HEK293T (cell line): ENCODE results near the gene MBD4.
"Not testable (repeated sequence)": the region's sequence is repeated elsewhere in the genome, so short reads cannot be mapped to it uniquely, and the experiment has no call there.

ENCODE experiments used
- CTCF ChIA-PET: fragments of 350-600 bp; formaldehyde crosslinking; extraction: SDS; loops from one replicate; lab custom pipeline; 2021; ENCODE audit warnings: antibody characterized with exemption, inconsistent platforms; lab: Yijun Ruan, JAX
- POLR2A ChIA-PET: fragments of 350-600 bp; formaldehyde crosslinking; extraction: SDS; loops from one replicate; lab custom pipeline; 2020; ENCODE audit warnings: antibody characterized with exemption, inconsistent platforms; lab: Yijun Ruan, JAX
- DNase-seq: peaks from one replicate; pipeline ENCODE4 v3.0.0; 2012; ENCODE audit warnings: mixed read lengths; ENCODE audit errors: extremely low spot score
- ARNT ChIP-seq: fragments of 450-650 bp; IDR thresholded peaks from 2 replicates; pipeline ENCODE4 v1.6.1; 2017; ENCODE audit warnings: mild to moderate bottlenecking
- BHLHE40 ChIP-seq: fragments of 450-650 bp; IDR thresholded peaks from 2 replicates; pipeline ENCODE4 v1.6.1; 2016; ENCODE audit warnings: mild to moderate bottlenecking, moderate library complexity, borderline replicate concordance
- CTBP1 ChIP-seq: fragments of 450-650 bp; IDR thresholded peaks from 2 replicates; pipeline ENCODE4 v1.6.1; 2016; ENCODE audit warnings: borderline replicate concordance
- ELF4 ChIP-seq: fragments of 450-650 bp; IDR thresholded peaks from 2 replicates; pipeline ENCODE4 v1.6.1; 2017; ENCODE audit warnings: antibody characterized with exemption
- FOXA1 ChIP-seq: fragments of 450-650 bp; IDR thresholded peaks from 2 replicates; pipeline ENCODE4 v1.6.1; 2016; ENCODE audit warnings: mild to moderate bottlenecking
- FOXK2 ChIP-seq: fragments of 450-650 bp; IDR thresholded peaks from 2 replicates; pipeline ENCODE4 v1.6.1; 2016; ENCODE audit warnings: mild to moderate bottlenecking
- FOXM1 ChIP-seq: fragments of 450-650 bp; IDR thresholded peaks from 2 replicates; pipeline ENCODE4 v1.6.1; 2017; ENCODE audit warnings: mild to moderate bottlenecking, borderline replicate concordance
- HDGF ChIP-seq: fragments of 450-650 bp; IDR thresholded peaks from 2 replicates; pipeline ENCODE4 v1.6.1; 2017; ENCODE audit warnings: antibody characterized with exemption, borderline replicate concordance
- L3MBTL2 ChIP-seq: fragments of 450-650 bp; conservative IDR thresholded peaks from 2 replicates; pipeline ENCODE4 v1.6.1; 2016; ENCODE audit warnings: mild to moderate bottlenecking
- LEF1 ChIP-seq: fragments of 450-650 bp; IDR thresholded peaks from 2 replicates; pipeline ENCODE4 v1.6.1; 2017; ENCODE audit warnings: mild to moderate bottlenecking, borderline replicate concordance
- NFRKB ChIP-seq: fragments of 450-650 bp; IDR thresholded peaks from 2 replicates; pipeline ENCODE4 v1.6.1; 2016; ENCODE audit warnings: mild to moderate bottlenecking, moderate library complexity
- SP1 ChIP-seq: fragments of 450-650 bp; IDR thresholded peaks from 2 replicates; pipeline ENCODE4 v1.6.1; 2017
- SUZ12 ChIP-seq: fragments of 450-650 bp; IDR thresholded peaks from 2 replicates; pipeline ENCODE4 v1.6.1; 2016; ENCODE audit warnings: mild to moderate bottlenecking
- TARDBP ChIP-seq: fragments of 450-650 bp; IDR thresholded peaks from 2 replicates; pipeline ENCODE4 v1.6.1; 2016
- ZNF384 ChIP-seq: fragments of 450-650 bp; IDR thresholded peaks from 2 replicates; pipeline ENCODE4 v1.6.1; 2016
- TF ChIP-seq, protein P1 (sequence below): fragments of 450-650 bp; IDR thresholded peaks from 2 replicates; pipeline ENCODE4 v1.6.1; 2016

MBD4 gene

DNA sequence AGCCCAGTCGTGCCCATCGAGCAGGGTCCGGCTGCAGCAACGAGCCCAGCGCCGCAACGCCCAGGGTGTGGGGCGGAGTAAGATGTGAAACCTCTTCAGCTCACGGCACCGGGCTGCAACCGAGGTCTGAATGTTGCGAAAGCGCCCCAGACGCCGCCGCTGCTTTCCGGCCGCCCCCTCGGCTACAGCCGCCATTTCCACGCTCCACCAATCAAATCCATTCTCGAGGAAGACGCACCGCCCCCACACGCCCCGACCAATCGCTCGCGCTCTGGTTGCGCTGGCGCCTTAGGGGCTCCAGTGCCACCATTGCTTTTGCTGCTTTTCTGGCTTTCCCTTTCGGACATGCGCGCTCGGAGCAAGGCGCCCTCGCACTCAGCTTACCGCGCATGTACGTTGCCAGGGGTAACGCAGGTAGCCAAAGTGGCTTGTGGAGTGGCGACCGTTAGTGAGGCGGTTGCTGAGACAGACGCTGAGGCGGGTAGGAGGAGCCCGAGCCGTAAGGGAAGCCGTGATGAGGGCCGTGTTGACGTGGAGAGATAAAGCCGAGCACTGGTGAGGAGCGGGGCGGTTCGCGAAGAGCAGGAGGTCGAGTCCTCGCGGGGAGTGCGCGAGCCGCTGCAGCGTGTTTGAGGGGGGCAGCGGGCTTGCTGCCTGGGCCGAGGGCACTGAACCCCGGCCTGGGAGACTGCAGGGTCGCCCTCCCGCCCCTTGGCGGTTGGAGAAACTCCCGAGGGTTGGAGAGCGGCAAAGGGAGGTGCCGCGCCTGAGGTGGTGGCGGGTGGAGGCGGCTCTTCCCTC lies at the start of gene MBD4, which contains the start of gene IFT122:
MBD4 (minus strand) TSS at position 132 of the 801 bp plus-strand sequence; CDS start at position 17, 115 bp downstream.
IFT122 (plus strand) TSS at position 408 of the 801 bp plus-strand sequence; CDS start at position 515, 107 bp downstream.
- peak; percentile 97 for DNase-seq
- CTCF ChIA-PET, result interaction anchor here (0.6 to 2.0 kb wide), 3 partner anchors 40 to 107 kb away, joined by 3 to 6 read pairs (median 3); no protein-coding TSS in a partner anchor
- POLR2A ChIA-PET, result interaction anchor here (0.6 to 2.6 kb wide), 22 partner anchors 9 to 160 kb away, joined by 3 to 15 read pairs (median 4); partner anchors contain the start of gene EFCAB12
- TF ChIP-seq LEF1, result no peak
- no peak for TF ChIP-seq FOXA1
- no peak for TF ChIP-seq NFRKB
- no peak for TF ChIP-seq FOXM1
- no peak for TF ChIP-seq ZNF384
- TF ChIP-seq, protein P1, sequence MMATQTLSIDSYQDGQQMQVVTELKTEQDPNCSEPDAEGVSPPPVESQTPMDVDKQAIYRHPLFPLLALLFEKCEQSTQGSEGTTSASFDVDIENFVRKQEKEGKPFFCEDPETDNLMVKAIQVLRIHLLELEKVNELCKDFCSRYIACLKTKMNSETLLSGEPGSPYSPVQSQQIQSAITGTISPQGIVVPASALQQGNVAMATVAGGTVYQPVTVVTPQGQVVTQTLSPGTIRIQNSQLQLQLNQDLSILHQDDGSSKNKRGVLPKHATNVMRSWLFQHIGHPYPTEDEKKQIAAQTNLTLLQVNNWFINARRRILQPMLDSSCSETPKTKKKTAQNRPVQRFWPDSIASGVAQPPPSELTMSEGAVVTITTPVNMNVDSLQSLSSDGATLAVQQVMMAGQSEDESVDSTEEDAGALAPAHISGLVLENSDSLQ, result peak; percentile 8; the same call in 1 of the 2 replicates
- TF ChIP-seq L3MBTL2, result peak; percentile 71
- no peak for TF ChIP-seq ARNT
- no peak for TF ChIP-seq SUZ12

DNA sequence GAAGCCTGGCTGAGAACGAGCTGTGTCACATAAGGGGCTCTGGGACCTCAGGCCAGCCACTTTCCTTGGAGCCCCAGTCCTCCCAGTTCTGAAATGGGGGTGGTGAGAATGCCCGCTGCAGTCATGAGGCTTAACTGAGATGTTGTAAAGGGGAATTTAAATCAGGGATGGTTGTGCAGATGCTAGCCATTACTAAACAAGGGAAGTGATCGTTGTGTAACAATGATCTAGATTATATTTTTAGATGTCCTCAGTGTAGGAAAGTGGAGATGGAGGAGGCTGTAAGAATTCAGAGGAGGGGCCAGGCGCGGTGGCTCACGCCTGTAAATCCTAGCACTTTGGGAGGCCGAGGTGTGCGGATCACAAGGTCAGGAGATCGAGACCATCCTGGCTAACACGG lies 49.5 kb upstream of the MBD4 start:
- POLR2A ChIA-PET, DNase-seq: not testable (repeated sequence)
- CTCF ChIA-PET, result interaction anchor here (0.7 to 1.9 kb wide), 3 partner anchors 9 to 104 kb away, joined by 5 to 10 read pairs (median 5); no protein-coding TSS in a partner anchor

DNA sequence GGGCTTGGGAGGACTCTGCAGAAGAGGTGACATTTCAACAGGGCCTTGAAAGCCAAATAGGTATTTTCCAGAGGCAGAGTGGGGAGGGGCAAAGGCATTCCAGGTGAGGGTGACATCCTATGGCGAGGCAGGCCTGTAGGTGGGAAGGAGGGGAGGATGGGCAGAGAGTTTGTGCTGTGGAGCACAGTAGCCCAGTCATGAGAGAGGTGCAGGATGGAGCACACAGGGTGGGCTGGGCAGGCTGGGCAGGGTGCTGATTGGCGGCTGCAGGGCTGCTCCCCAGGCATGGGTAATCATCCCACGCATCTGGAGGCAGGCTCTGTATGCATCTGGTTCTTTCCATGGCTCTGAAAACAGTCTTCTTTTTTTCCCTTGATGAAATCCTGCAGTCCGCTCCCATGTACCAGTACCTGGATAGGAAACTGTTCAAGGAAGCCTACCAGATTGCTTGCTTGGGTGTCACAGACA lies 48.2 kb upstream of the MBD4 start:
- DNase-seq, POLR2A ChIA-PET, CTCF ChIA-PET: not testable (repeated sequence)

DNA sequence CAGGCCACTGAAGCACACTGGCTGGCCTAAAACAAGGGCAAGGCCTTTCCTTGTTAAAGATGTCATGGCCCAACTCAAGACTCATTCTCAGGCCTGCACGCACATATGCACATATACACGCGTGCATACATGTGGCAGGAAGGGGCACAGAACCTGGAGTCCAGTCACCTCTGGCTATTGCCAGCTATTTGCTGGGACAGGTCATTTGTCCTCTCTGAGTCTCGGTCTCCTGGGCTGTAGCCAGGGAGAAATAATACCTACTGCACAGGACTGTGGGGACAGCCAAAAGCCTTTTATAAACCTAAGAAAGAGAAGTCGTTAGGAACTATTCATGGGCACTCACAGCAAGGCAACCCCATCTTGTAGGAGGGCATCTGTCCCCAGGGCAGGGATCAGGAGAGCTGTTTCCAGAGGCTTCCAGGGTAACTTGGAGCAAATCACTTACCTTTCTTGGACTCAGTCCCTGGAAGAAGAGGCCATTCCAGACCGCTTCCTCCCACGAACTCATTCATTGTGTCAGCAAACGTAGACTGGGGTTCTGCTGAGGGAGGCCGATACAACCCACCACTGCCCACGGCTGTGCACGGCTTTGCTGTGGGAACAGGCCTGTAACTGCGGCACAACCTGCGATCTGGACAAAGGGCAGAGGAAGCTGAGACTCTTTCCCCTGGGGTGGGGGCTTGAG lies 47.6 kb upstream of the MBD4 start:
- POLR2A ChIA-PET, result no interaction called here
- no peak for DNase-seq
- TF ChIP-seq CTBP1 (no peak), FOXM1 (no peak), SP1 (no peak), BHLHE40 (no peak), L3MBTL2 (no peak), HDGF (no peak), ARNT (no peak), ZNF384 (no peak), FOXK2 (no peak), SUZ12 (no peak), NFRKB (no peak), ELF4 (no peak), LEF1 (no peak), TARDBP (no peak), FOXA1 (no peak)
- TF ChIP-seq, protein P1, result no peak
- CTCF ChIA-PET, result no interaction called here

DNA sequence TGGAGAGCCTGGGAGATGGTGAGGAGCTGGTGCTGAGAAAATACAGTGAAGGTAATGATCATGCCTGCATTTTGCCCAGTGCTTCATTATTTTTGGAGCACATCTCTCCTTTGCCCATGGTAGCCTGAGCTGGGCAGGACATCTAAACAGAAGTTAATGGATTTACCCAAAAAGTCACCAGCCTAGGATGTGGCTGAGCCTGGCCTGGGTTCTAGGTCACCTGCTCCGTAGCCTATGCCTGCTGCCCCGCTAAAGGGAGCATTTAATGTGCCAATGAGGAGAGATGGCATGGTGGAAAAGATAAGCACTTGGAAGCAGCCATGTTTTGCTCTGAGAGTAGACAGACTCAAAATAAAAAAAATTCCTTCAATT lies 46.9 kb upstream of the MBD4 start:
- no peak for DNase-seq
- CTCF ChIA-PET, result no interaction called here
- POLR2A ChIA-PET, result no interaction called here
- TF ChIP-seq FOXA1 (no peak), ELF4 (no peak), LEF1 (no peak), FOXK2 (no peak), HDGF (no peak), SP1 (no peak), ARNT (no peak), TARDBP (no peak), ZNF384 (no peak), BHLHE40 (no peak), SUZ12 (no peak), CTBP1 (no peak), NFRKB (no peak), FOXM1 (no peak), L3MBTL2 (no peak)
- TF ChIP-seq, protein P1, result no peak
